Measurements from ENCODE around the gene STARD8.
"Not testable (repeated sequence)": the region's sequence is repeated elsewhere in the genome, so short reads cannot be mapped to it uniquely, and the experiment has no call there.

STARD8 gene

DNA sequence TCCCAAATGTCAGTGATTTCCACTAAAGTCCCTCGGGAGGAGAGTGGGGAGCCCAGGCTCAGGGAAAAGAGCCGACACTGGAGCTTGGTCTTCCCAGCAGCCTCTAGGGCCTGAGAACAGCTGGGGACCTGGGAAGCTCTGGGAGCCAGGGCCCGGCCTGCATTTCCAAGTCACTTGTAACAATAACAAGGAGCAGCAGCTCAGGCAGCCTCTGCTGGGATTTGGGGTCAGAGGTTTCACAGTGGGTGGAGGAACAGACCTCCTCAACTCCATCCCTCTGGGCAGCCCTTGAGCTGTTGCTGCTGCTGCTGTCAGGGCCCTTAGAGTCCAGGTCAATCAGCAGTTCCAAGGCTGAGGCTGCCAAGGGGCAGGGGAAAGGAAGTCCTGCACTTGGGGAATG lies 11.1 kb downstream of the STARD8 start:
- FAIRE-seq: no peak

DNA sequence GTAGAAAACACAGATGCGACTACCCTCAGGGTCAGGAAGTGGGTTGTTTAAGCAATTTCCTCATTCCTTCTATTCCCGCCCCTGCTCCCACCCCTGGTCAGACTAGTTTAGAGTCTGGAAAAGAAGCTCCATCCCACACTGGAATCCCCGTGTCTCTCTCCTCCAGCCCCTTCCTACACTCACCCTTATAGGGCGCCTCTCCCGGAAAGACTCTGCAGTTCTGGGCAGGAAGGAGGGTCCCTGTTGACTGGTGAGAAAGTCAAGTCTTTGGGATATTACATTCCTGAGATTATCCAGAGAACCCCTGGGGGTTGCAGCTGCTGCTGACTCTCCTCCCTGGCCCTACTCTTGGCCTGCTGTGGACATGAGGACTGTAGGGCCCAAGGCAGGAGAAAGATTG lies 11.9 kb downstream of the STARD8 start:
- no peak for FAIRE-seq

- no peak for FAIRE-seq
Observed at GRCh38 chrX:68659786-68660185, 12.3 kb downstream of the STARD8 start.

DNA sequence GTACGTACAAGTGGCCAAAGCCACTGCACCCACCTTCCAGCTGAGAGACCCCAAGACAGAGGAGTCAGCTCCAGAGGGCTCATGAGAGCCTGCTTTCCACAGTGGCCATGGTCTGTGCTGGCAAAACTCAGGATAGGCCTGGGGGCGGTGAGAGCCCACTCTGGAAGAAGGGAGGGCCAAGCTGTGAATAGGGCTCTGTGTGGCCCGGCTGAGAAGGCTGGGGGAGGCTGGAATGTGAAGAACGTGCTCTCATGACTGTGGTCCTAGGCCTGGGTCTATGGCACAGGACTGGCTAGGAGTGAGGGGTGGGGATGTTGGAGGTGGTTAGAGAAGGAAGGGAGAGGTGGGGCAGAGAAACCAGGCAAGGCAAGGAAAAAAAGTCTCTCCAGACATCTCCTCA lies 13.3 kb downstream of the STARD8 start:
- FAIRE-seq: no peak

DNA sequence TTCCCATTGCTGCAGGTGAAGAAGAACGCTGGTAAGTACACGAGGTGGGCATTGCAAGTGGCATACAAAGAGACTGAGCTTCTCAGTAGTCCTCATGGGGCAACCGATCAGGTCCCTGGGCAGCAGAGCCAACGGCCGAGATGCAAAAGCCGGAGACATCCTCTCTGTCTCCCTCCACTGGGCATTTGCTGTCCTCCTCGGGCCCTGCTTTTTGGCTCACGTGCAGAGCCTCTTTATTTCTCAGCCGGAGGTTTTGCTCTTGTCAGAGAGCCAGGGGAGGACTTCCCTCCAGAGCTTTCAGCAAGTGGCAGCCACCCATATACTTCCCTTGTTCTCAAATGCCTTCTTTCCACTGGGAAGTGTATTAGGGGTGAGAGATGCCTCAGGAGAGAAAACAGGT lies 18.0 kb downstream of the STARD8 start:
- no peak for FAIRE-seq

- FAIRE-seq: no peak
Observed at GRCh38 chrX:68666580-68666979, 19.1 kb downstream of the STARD8 start.

- no peak for FAIRE-seq
Observed at GRCh38 chrX:68669094-68669860, 21.8 kb downstream of the STARD8 start.

- no peak for FAIRE-seq
Observed at GRCh38 chrX:68669871-68670270, 22.4 kb downstream of the STARD8 start.

- FAIRE-seq: no peak
Observed at GRCh38 chrX:68671221-68671620, 23.8 kb downstream of the STARD8 start.

- FAIRE-seq: no peak
Observed at GRCh38 chrX:68672581-68673318, 25.3 kb downstream of the STARD8 start.

GRCh38 chrX:68675571-68675970 lies 28.1 kb downstream of the STARD8 start:
- FAIRE-seq: no peak

- no peak for FAIRE-seq
Observed at GRCh38 chrX:68676335-68676734, 28.9 kb downstream of the STARD8 start.

DNA sequence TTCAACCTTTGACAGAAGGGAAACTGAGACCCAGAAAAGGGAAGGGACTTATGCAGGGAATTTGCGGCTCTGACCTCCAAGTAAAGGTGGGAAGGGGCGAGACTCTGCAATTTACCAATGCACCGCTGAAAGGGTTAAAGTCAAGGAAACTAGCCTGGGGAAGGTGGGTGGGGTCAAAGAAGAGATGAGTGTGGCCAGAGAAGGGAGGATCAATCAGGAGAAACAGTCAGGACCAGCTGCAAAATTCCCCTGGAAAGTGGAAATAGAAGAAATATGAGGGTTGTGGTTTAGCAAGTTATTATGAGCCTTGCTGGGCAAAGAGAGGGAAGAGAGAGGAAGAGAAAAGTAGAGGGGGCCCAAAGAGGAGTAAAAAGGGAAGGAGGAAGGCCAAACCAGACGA lies 30.5 kb downstream of the STARD8 start:
- FAIRE-seq: no peak

DNA sequence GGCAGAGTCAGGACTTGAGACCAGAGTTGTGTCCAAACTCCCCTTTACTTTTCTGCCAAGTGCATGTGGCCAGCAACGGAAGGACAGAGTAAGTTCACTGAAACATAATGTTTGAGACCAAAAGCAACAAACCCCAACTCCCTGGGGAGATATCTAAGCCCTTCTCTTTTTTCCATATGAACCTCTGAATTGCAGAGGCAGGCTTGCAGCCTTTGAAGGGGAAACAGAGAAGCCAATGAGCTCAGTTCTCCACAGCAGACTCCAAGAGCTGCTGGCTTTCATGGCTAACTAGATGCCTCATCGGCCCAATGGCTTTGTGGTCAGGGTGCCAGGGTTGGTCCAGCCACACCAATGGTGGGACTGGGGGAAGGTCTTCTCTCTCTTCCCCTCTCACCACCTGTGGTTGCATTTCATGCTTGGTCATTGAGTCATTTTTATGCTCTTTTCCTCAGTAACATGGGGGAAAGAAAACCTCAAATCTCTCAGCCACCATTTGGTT lies 34.0 kb downstream of the STARD8 start:
- FAIRE-seq: no peak

DNA sequence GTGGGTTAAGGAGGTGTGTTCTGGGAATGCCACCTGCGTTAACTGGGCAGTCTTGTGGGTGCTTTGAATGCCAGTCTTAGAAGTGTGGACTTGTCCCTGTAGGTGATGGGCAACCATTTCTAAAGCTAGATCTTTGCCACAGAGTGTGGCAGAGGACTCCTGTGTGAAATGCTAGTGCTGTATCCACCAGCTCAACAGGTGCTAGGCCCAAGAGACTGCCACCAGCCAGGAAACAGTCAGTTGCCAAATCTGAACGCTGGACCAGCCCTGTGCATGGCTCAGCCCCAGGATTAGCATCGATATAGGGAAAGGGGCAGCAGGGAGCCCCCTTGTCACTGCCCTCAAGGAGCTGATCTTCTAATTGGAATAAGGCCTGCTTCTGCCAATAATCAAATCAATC lies 35.3 kb downstream of the STARD8 start:
- FAIRE-seq: no peak

DNA sequence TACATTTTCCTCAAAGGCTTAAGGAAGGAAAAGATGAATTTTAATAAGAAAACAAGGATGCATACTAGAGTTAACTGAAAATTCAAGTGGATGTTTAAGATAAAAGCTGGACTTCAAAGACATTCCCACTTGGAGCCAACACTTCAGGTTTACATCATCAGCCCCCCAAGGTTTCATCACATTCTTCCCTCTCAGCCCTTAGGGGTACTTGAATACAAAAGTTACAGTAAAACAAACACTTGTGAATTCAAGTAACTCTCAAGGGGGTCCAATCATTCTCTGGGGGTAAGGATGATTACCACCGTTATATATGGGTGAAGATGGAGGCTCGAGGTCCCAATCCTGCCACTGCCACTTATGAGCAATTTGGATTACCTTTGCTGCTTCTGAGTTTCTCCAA lies 36.1 kb downstream of the STARD8 start:
- no peak for FAIRE-seq

DNA sequence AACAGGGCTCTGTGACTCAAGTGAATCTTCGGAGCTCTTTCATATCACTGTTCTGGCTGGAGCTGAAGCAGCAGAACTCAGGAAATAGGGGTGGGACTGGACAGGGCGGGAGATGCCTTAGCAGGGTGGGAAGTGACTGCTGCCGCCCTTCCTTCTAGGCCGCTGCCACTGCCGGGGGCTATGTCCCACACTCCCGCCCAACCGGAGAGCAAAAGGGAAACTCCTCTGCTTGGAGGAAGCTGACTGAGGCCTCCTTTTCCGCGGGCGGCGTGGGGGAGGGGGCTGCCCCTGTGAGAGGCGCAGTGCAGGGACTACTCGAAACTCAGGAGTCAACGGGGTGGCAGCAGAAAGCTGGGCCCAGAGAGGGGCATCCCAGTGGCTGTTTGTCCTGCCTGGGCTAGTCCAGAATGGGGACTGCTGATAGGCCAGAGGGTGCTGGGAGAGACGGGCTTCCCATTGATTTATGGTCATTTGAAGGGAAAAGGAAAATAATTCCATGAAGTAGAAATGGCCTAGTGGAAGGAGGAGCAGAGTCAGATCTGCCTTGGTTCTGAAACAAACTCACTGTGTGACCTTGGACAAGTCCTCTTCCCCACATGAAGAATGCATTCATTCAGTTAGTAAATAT lies 36.9 kb downstream of the STARD8 start:
- no peak for FAIRE-seq

DNA sequence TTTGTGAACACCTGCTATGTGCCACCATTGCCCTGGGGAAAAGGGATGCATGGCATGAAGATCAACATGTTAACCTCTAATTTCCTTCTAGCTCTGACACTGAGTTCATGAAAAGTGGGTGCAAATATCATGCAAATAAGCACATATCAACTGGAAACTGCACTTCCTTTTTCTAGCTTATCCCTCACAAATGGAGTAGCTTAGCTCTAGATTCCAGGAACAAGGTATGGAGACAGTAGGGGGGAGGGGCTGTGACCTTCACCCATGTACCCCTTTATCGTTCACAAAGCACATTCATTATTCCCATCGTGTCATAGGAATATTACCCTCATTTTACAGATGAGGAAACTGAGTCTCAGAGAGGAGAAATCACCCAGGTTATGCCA lies 37.4 kb downstream of the STARD8 start:
- no peak for FAIRE-seq

DNA sequence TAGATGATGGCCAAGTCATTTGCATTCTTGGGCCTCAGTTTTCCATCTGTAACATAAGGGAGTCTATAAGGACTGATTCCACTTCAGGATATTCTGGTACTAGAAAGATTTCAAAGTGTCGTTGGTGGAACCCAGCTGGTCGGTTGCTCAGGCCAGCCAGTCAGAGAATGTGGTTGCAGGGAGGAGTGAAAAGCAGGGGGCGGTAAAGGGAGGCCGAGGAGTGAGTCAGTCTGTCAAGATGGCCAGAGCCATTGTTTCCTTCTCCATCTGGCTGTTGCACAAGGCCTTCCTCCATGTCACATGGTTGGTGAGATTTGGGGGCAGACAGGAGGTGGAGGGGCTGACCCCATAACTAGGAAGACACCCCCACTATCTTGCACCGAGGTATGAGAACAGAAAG lies 38.2 kb downstream of the STARD8 start:
- FAIRE-seq: no peak

DNA sequence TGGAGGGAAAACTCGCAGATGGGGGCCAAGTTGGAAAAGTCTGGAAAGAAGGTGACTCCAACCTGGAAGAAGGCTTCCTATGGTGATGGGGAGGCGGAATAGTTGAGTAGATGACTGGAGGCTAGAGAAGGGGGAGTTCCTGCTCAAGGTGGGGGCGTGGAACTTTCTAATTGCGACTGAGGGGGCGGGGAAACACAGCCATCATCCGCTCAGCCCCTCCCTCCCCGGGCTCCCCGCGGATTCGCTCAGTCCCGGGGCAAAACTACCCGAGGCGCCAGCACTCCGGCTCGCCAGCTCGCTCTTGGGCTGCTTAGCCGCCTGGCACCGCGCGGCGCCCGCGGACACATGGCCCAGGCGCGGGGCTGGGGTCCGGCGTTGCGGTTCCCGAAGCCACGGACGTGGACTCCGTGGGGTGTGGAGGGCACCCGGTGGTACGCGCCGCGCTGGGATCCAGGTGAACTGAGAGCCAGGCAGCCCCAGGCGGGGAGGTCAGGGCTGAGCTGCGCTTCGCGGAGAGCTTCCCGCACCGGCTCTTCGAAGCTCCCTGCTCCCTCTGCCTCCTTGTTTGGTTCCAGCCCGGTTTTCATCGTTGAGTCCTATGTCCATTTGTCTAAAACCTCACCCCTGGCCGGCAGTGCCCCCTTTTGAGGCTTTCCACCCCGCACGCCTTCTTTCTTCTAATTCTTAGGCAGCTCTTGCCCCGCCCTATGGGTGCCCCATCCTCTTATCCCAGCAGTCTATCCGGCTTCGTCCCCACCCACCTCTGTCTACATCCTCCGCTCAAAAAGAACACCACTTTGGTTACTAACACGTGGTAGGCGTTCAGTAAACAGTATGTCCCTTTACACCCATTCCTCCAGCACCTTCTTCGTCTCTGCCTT lies 38.9 kb downstream of the STARD8 start:
- no peak for FAIRE-seq

GRCh38 chrX:68688931-68689330 lies 41.5 kb downstream of the STARD8 start:
- not testable (repeated sequence) for FAIRE-seq

DNA sequence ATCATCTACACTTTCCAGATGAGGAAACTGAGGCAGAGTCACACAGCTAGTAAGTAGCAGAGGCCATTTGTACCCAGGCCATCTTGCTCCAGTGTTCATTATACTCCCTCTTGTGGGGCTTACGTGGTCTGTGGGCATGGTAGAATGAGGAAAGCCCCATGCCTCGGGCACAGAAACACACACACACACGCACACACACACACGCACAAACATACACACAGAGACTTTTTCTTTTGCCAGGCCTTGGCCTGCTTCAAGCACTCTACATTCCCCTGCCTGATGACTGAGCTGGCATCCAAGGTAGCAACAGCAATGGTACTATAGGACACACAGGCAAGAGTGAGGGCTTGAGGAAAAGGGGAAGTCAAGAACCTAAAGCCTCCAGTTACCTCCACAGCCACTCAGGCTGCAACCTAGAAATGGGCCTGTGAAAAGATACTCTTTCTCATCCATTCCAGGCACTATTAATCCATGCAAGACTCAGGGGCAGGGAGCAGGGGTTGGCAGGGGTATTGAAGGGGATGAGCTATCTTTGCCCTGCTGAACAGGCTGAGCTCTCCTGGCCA lies 43.6 kb downstream of the STARD8 start:
- no peak for FAIRE-seq

DNA sequence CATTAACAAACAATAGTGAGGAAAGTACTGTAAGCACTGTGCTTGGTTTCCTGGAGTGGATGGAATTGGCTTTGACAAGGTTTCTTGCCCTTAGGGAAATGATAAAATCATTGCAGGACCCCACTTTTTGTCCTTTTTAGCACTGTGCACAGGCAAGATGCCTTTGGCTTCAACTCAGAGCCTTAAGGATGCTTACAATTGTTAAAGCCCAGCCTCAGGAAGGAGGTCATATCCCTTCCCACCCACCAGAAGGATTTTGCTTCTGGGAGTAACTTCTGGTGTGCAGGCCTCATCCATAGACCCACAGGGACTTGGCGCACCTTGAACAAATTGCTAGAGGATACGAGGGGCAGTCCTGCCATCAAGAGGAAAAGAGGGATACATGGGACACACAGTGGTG lies 44.5 kb downstream of the STARD8 start:
- FAIRE-seq: no peak

All from A204.1 (cell line).